HCT116 (cell line): ENCODE data around the gene CRLF3. TPM values are rescaled to one million over a fixed set of nuclear protein-coding genes. Genes with fewer than 3 reads are reported as not detected.

Experiments
- ATAC-seq: fragments of 200-7000 bp; cut with Tn5 transposase; 2 replicates; pipeline ENCODE4 v1.9.1; 2020; ENCODE audit warnings: mild to moderate bottlenecking, moderate library complexity
- BruUV-seq: library from RNA; stranded (reverse); fragments of 400-500 nt; replicated peaks from 2 replicates; lab custom pipeline; 2021; lab: Mats Ljungman, UMichigan
- CTCF ChIA-PET: fragments of 300-600 bp; sonication (Branson Sonifier 250); formaldehyde crosslinking; loops from one replicate; lab custom pipeline; 2021; ENCODE audit warnings: antibody characterized with exemption; lab: Charles Lee
- POLR2A ChIA-PET: fragments of 300-600, 350-600 bp; sonication (Branson Sonifier 250); formaldehyde crosslinking; loops from one replicate; lab custom pipeline; 2021; ENCODE audit warnings: antibody characterized with exemption; lab: Charles Lee
- RAD21 ChIA-PET, 2 experiments: fragments of 300-600 bp; sonication (Branson Sonifier 250); formaldehyde crosslinking; loops; one replicate each; lab custom pipeline; 2023; ENCODE audit warnings: low total read pairs in 2 of 2; ENCODE audit not compliant: uncharacterized antibody in 2 of 2, unreplicated experiment in 2 of 2, low non-redundant PET in 1 of 2; lab: Charles Lee
- DNase-seq: peaks from one replicate; pipeline ENCODE4 v3.0.0-alpha.2; 2010; ENCODE audit warnings: low read depth, low spot score
- H2AFZ ChIP-seq: fragments of 200-600 bp; shearing (Covaris generic), sonication (generic); 2 replicates; pipeline ENCODE4 v1.6.1; 2017; ENCODE audit warnings: low read depth, mixed run types, mixed read lengths, antibody characterized with exemption, low read length; ENCODE audit not compliant: poor library complexity, severe bottlenecking
- H3K27ac ChIP-seq: 2 replicates; pipeline ENCODE4 v1.5.1; 2012; ENCODE audit warnings: low read depth, low read length
- H3K27me3 ChIP-seq: fragments of 200-600 bp; sonication (generic); 2 replicates; pipeline ENCODE4 v1.6.1; 2016; ENCODE audit warnings: mixed run types, low read length, mixed read lengths; ENCODE audit not compliant: insufficient read depth
- H3K36me3 ChIP-seq, 2 experiments: fragments of 200-500 bp in 1 of 2; fragments of 200-600 bp in 1 of 2; sonication (Bioruptor generic) in 1 of 2; sonication (generic) in 1 of 2; 2 replicates each; pipeline versions ENCODE4 v1.5.1 to v1.6.1; 2014 to 2016; ENCODE audit warnings: low read length in 2 of 2, inconsistent platforms in 1 of 2, mixed read lengths in 1 of 2, mixed run types in 1 of 2; ENCODE audit not compliant: insufficient read depth in 2 of 2, control insufficient read depth in 1 of 2
- H3K4me1 ChIP-seq, 2 experiments: fragments of 200-600 bp in 1 of 2; sonication (generic) in 1 of 2; 2 replicates each; pipeline versions ENCODE4 v1.5.1 to v1.6.1; 2012 to 2017; ENCODE audit warnings: low read length in 2 of 2, inconsistent platforms in 1 of 2, mild to moderate bottlenecking in 1 of 2, mixed read lengths in 1 of 2, mixed run types in 1 of 2, moderate library complexity in 1 of 2; ENCODE audit not compliant: insufficient read depth in 2 of 2, control insufficient read depth in 1 of 2
- H3K4me2 ChIP-seq: fragments of 200-600 bp; sonication (generic); 2 replicates; pipeline ENCODE4 v1.6.1; 2017; ENCODE audit warnings: mixed run types, low read length, mixed read lengths
- H3K4me3 ChIP-seq, 2 experiments: fragments of 200-600 bp in 1 of 2; sonication (generic) in 1 of 2; replicated peaks in 1 of 2; 2 replicates each; pipeline ENCODE4 v1.5.1; 2011 to 2016; ENCODE audit warnings: low read length in 2 of 2, control low read depth in 1 of 2, low read depth in 1 of 2, mild to moderate bottlenecking in 1 of 2, mixed read lengths in 1 of 2, mixed run types in 1 of 2
- H3K79me2 ChIP-seq: fragments of 200-600 bp; sonication (generic); 2 replicates; pipeline ENCODE4 v1.6.1; 2017; ENCODE audit warnings: mild to moderate bottlenecking, mixed run types, low read length, moderate library complexity, mixed read lengths; ENCODE audit not compliant: insufficient read depth
- H3K9ac ChIP-seq: fragments of 200-600 bp; sonication (generic); 2 replicates; pipeline ENCODE4 v1.6.1; 2016; ENCODE audit warnings: low read length, mixed read lengths
- H3K9me2 ChIP-seq: fragments of 200-600 bp; sonication (generic), shearing (Covaris generic); 2 replicates; pipeline ENCODE4 v1.6.1; 2017; ENCODE audit warnings: mixed run types, mild to moderate bottlenecking, moderate library complexity; ENCODE audit not compliant: insufficient read depth
- H3K9me3 ChIP-seq, 2 experiments: fragments of 200-500 bp in 1 of 2; fragments of 200-600 bp in 1 of 2; sonication (Bioruptor generic) in 1 of 2; sonication (generic) in 1 of 2; 2 replicates each; pipeline ENCODE4 v1.6.1; 2014 to 2017; ENCODE audit warnings: low read length in 2 of 2, mixed read lengths in 2 of 2, inconsistent platforms in 1 of 2, low read depth in 1 of 2, mild to moderate bottlenecking in 1 of 2, mixed run types in 1 of 2, moderate library complexity in 1 of 2; ENCODE audit not compliant: control insufficient read depth in 1 of 2, insufficient read depth in 1 of 2
- H4K20me1 ChIP-seq: fragments of 200-600 bp; sonication (generic), shearing (Covaris generic); 2 replicates; pipeline ENCODE4 v1.6.1; 2017; ENCODE audit warnings: mixed run types, mild to moderate bottlenecking, moderate library complexity; ENCODE audit not compliant: insufficient read depth
- ATF3 ChIP-seq: IDR thresholded peaks from 2 replicates; pipeline ENCODE4 v1.6.1; 2012
- CBX3 ChIP-seq: IDR thresholded peaks from 2 replicates; pipeline ENCODE4 v1.6.1; 2012; ENCODE audit warnings: low read depth
- CEBPB ChIP-seq: IDR thresholded peaks from 2 replicates; pipeline ENCODE4 v1.6.1; 2012; ENCODE audit warnings: low read depth
- EGR1 ChIP-seq: IDR thresholded peaks from 2 replicates; pipeline ENCODE4 v1.6.1; 2012; ENCODE audit warnings: low read depth
- ELF1 ChIP-seq: IDR thresholded peaks from 2 replicates; pipeline ENCODE4 v1.6.1; 2012; ENCODE audit warnings: low read depth, borderline replicate concordance
- EZH2 ChIP-seq: fragments of 200-600 bp; sonication (generic); IDR thresholded peaks from 2 replicates; pipeline ENCODE4 v1.6.1; 2017; ENCODE audit warnings: antibody characterized with exemption, mixed run types
- EZH2phosphoT487 ChIP-seq: fragments of 200-600 bp; IDR thresholded peaks from 2 replicates; pipeline ENCODE4 v1.6.1; 2018; ENCODE audit warnings: antibody characterized with exemption, borderline replicate concordance
- FOSL1 ChIP-seq: IDR thresholded peaks from 2 replicates; pipeline ENCODE4 v1.6.1; 2012; ENCODE audit warnings: low read depth
- POLR2A ChIP-seq: IDR thresholded peaks from 2 replicates; pipeline ENCODE4 v1.7.0; 2011; ENCODE audit warnings: borderline replicate concordance; ENCODE audit not compliant: insufficient read depth, insufficient read length; ENCODE audit errors: extremely low read depth
- RAD21 ChIP-seq: IDR thresholded peaks from 2 replicates; pipeline ENCODE4 v1.6.1; 2012; ENCODE audit warnings: low read depth, mild to moderate bottlenecking
- REST ChIP-seq: IDR thresholded peaks from 2 replicates; pipeline ENCODE4 v1.6.1; 2012; ENCODE audit warnings: low read depth
- SIN3A ChIP-seq: IDR thresholded peaks from 2 replicates; pipeline ENCODE4 v1.6.1; 2012; ENCODE audit warnings: low read depth
- SRF ChIP-seq: IDR thresholded peaks from 2 replicates; pipeline ENCODE4 v1.6.1; 2012; ENCODE audit warnings: low read depth
- TCF7L2 ChIP-seq: IDR thresholded peaks from 2 replicates; pipeline ENCODE4 v1.7.0; 2011; ENCODE audit warnings: borderline replicate concordance, inconsistent platforms; ENCODE audit not compliant: insufficient read depth, insufficient read length; ENCODE audit errors: extremely low read depth
- YY1 ChIP-seq: IDR thresholded peaks from 2 replicates; pipeline ENCODE4 v1.6.1; 2011; ENCODE audit warnings: low read length, low read depth, moderate library complexity, mild to moderate bottlenecking; ENCODE audit not compliant: insufficient replicate concordance; ENCODE audit errors: extremely low read depth
- ZFX ChIP-seq: fragments of 450-650 bp; IDR thresholded peaks from 2 replicates; pipeline ENCODE4 v1.6.1; 2017
- intact Hi-C: fragments of 100-400 bp; cut with micrococcal nuclease; formaldehyde crosslinking; loops from 2 replicates; pipeline ENCODE4 v1.10.0; 2022
- total RNA-seq: library from RNA; stranded (reverse); gene quantifications from one replicate; pipeline ENCODE4 v1.2.1, GENCODE V29; 2021; ENCODE audit not compliant: unreplicated experiment
- TF ChIP-seq, protein P1 (sequence below): IDR thresholded peaks from 2 replicates; pipeline ENCODE4 v1.6.1; 2011; ENCODE audit warnings: mild to moderate bottlenecking, low read length, moderate library complexity; ENCODE audit not compliant: insufficient replicate concordance; ENCODE audit errors: extremely low read depth
- TF ChIP-seq, protein P2 (sequence below), 3 experiments: fragments of 200-600 bp in 1 of 3; sonication (generic) in 1 of 3; IDR thresholded peaks in 2 of 3; conservative IDR thresholded peaks in 1 of 3; 2 replicates each; pipeline ENCODE4 v1.5.1; 2012 to 2017; ENCODE audit warnings: low read depth in 2 of 3, low read length in 2 of 3, antibody characterized with exemption in 1 of 3, borderline replicate concordance in 1 of 3, control low read depth in 1 of 3, mild to moderate bottlenecking in 1 of 3, mixed read lengths in 1 of 3, mixed run types in 1 of 3, moderate library complexity in 1 of 3; ENCODE audit not compliant: insufficient read depth in 1 of 3
- TF ChIP-seq, protein P3 (sequence below): IDR thresholded peaks from 2 replicates; pipeline ENCODE4 v1.6.1; 2012

CRLF3 gene
- total RNA-seq, 1 experiment from 2014 or later, result 32.4 TPM

- ATAC-seq, result no peak
- CTCF ChIA-PET, result no interaction called here
- no peak overlapping the region for H2AFZ ChIP-seq
Measured at GRCh38 chr17:30780343-30780742, 44.1 kb downstream of the CRLF3 start.

More at GRCh38 chr17:30780343-30780742, 44.1 kb downstream of the CRLF3 start:
- ChIA-PET RAD21 (no interaction called here), POLR2A (no interaction called here)
- Histone ChIP-seq H3K4me3 (no peak overlapping the region), H3K27ac (no peak overlapping the region), H3K9me2 (no peaks in the 10 kb centered on the region), H4K20me1 (0 out of 2 replicates have a peak, but pooled peaks cover 4% of the 10 kb centered on the region), H3K79me2 (no peaks in the 10 kb centered on the region), H3K36me3 (peaks cover 18 to 21% of the 10 kb centered on the region in 2 experiments), H3K9me3 (no peaks in the 10 kb centered on the region), H3K4me1 (no peaks in the 10 kb centered on the region), H3K9ac (no peak overlapping the region), H3K27me3 (no peaks in the 10 kb centered on the region), H3K4me2 (no peak overlapping the region)
- intact Hi-C loops, result no loop called here
- TF ChIP-seq, protein P1, sequence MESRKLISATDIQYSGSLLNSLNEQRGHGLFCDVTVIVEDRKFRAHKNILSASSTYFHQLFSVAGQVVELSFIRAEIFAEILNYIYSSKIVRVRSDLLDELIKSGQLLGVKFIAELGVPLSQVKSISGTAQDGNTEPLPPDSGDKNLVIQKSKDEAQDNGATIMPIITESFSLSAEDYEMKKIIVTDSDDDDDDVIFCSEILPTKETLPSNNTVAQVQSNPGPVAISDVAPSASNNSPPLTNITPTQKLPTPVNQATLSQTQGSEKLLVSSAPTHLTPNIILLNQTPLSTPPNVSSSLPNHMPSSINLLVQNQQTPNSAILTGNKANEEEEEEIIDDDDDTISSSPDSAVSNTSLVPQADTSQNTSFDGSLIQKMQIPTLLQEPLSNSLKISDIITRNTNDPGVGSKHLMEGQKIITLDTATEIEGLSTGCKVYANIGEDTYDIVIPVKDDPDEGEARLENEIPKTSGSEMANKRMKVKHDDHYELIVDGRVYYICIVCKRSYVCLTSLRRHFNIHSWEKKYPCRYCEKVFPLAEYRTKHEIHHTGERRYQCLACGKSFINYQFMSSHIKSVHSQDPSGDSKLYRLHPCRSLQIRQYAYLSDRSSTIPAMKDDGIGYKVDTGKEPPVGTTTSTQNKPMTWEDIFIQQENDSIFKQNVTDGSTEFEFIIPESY, result no peak
- TF ChIP-seq EGR1 (no peak), FOSL1 (no peak), ELF1 (no peak), SIN3A (no peak), ZFX (no peak), YY1 (no peak), RAD21 (no peak), POLR2A (no peak), CBX3 (no peak), CEBPB (no peak), REST (no peak), EZH2 (no peak), EZH2phosphoT487 (no peak), TCF7L2 (no peak), SRF (no peak), ATF3 (no peak)
- TF ChIP-seq, protein P2, sequence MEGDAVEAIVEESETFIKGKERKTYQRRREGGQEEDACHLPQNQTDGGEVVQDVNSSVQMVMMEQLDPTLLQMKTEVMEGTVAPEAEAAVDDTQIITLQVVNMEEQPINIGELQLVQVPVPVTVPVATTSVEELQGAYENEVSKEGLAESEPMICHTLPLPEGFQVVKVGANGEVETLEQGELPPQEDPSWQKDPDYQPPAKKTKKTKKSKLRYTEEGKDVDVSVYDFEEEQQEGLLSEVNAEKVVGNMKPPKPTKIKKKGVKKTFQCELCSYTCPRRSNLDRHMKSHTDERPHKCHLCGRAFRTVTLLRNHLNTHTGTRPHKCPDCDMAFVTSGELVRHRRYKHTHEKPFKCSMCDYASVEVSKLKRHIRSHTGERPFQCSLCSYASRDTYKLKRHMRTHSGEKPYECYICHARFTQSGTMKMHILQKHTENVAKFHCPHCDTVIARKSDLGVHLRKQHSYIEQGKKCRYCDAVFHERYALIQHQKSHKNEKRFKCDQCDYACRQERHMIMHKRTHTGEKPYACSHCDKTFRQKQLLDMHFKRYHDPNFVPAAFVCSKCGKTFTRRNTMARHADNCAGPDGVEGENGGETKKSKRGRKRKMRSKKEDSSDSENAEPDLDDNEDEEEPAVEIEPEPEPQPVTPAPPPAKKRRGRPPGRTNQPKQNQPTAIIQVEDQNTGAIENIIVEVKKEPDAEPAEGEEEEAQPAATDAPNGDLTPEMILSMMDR (IDR thresholded peaks at IDR 0.05 in 2 of 3, conservative IDR thresholded peaks at IDR 0.05 in 1 of 3; ENCODE audit: borderline replicate concordance in 1 of 3, insufficient read depth in 1 of 3, low read depth in 2 of 3, low read length in 2 of 3), result no peak
- TF ChIP-seq, protein P3, sequence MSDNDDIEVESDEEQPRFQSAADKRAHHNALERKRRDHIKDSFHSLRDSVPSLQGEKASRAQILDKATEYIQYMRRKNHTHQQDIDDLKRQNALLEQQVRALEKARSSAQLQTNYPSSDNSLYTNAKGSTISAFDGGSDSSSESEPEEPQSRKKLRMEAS, result no peak
- DNase-seq, result no peak
- BruUV-seq, result no TSS peak
